Adrenal gland (tissue), 5 donors: ENCODE results near the gene IMP3.

Experiments
- POLR2A ChIP-seq, 2 donors: fragments of 450-650 bp; IDR thresholded peaks; one replicate each; pipeline ENCODE4 v1.6.1; 2017; ENCODE audit warnings: antibody characterized with exemption in 2 of 2, mild to moderate bottlenecking in 2 of 2, moderate library complexity in 1 of 2
- TF ChIP-seq, protein P1 (sequence below), 6 experiments: fragments of 450-650 bp in 4 of 6; fragments of 200-600 bp in 2 of 6; sonication (generic) in 1 of 6; IDR thresholded peaks; 1 replicate in 5 of 6; 2 replicates in 1 of 6; pipeline versions ENCODE4 v1.5.1 to v1.8.0; 2016 to 2021; ENCODE audit warnings: antibody characterized with exemption in 6 of 6, mild to moderate bottlenecking in 2 of 6, moderate library complexity in 1 of 6
- donor health status: DM: no; HTN: no; CAD: no.

DNA sequence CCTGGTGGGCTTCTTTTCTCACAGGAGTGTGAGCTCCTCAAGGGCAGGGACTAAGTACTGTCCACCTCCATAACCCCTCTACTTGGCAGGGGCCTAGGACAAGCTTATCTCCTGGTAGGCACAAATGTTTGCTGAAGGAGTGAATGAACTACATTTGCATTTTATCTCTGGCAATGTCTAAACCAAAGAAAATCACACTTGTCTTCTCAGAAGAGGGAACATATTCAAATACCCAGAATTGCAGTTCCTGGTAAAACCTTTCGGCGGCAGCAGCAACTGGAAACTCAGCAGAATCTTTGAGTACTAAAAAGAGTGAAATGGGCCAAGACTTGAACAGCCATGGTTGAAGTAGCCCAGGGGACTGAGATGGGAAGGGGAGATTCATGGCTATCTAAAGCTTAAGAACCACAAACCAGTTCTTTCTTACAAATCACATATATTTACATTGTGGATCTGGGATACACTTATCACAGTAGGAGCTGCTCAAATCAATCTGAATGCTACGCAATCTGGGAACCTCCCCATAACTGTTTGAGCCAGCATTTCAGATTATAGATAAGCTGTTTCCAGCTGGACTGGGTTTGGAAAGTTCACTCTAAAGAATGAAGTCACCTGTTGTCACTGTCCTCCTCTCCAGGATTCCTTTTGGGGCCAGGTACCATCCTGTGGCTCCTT is 42.2 kb downstream of the IMP3 start:
- TF ChIP-seq, protein P1, sequence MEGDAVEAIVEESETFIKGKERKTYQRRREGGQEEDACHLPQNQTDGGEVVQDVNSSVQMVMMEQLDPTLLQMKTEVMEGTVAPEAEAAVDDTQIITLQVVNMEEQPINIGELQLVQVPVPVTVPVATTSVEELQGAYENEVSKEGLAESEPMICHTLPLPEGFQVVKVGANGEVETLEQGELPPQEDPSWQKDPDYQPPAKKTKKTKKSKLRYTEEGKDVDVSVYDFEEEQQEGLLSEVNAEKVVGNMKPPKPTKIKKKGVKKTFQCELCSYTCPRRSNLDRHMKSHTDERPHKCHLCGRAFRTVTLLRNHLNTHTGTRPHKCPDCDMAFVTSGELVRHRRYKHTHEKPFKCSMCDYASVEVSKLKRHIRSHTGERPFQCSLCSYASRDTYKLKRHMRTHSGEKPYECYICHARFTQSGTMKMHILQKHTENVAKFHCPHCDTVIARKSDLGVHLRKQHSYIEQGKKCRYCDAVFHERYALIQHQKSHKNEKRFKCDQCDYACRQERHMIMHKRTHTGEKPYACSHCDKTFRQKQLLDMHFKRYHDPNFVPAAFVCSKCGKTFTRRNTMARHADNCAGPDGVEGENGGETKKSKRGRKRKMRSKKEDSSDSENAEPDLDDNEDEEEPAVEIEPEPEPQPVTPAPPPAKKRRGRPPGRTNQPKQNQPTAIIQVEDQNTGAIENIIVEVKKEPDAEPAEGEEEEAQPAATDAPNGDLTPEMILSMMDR (IDR thresholded peaks at IDR 0.05), result peak in 5 of 6 experiments; percentile 30 to 35 (median 33)
- TF ChIP-seq POLR2A (IDR thresholded peaks at IDR 0.05), result no peak
